ENCODE measurements around the gene CPNE5.
"Not testable (repeated sequence)": the region's sequence is repeated elsewhere in the genome, so short reads cannot be mapped to it uniquely, and the experiment has no call there.

Gene CPNE5

DNA sequence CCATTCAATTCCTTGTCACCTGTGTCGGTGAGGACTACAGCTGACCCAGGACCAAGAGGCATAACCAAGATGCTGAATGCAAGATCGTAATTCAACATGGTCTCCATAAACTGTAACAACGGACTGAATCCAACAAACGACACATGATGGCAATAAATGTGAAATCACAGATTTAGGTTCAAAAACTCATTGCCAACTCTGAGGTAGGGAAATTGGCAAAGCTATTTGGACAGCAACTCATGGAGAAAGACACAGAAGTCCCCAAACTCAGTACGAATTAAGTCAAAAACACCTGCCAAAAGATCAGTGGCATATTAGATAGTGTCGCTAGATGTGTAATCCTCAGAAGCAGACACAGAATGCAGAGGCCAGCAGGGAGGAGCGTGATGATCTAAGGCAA is 25.0 kb downstream of the CPNE5 start:
- DNase-seq (ENCODE audit: low spot score) = no peak

DNA sequence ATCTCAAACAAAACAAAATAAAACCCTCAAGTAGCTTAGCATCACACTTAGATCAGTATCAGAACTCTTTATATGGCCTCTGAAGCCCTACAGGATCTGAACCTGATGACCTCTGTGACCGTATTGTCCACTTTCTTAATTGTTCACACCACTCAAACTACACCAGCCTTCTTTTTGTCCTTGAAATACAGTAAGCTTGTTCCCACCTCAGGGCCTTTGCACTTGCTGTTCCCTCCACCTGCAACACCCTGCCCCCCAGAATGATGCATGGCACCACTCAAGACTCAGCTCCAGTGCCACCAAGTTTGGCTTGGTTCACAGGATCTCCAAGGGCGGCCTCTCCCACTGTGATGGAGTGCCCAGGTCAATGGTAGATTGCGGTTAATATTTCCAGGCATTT is 25.7 kb downstream of the CPNE5 start:
- no peak for DNase-seq (ENCODE audit: low spot score)

DNA sequence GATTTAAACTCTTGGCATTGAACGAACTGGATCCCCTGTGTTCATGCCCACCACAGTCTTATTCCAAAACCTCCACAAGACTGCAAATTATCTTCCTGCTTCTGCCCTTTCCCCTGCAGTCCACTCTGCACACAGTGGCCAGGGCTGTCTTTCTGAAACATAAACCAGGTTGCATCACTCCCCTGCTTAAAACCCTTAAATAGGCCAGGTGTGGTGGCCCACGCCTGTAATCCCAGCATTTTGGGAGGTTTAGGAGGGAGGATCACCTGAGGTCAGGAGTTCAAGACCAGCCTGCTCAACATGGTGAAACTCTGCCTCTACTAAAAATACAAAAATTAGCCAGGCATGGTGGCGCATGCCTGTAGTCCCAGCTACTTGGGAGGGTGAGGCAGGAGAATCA is 26.2 kb downstream of the CPNE5 start:
- DNase-seq (ENCODE audit: low spot score) = not testable (repeated sequence)

DNA sequence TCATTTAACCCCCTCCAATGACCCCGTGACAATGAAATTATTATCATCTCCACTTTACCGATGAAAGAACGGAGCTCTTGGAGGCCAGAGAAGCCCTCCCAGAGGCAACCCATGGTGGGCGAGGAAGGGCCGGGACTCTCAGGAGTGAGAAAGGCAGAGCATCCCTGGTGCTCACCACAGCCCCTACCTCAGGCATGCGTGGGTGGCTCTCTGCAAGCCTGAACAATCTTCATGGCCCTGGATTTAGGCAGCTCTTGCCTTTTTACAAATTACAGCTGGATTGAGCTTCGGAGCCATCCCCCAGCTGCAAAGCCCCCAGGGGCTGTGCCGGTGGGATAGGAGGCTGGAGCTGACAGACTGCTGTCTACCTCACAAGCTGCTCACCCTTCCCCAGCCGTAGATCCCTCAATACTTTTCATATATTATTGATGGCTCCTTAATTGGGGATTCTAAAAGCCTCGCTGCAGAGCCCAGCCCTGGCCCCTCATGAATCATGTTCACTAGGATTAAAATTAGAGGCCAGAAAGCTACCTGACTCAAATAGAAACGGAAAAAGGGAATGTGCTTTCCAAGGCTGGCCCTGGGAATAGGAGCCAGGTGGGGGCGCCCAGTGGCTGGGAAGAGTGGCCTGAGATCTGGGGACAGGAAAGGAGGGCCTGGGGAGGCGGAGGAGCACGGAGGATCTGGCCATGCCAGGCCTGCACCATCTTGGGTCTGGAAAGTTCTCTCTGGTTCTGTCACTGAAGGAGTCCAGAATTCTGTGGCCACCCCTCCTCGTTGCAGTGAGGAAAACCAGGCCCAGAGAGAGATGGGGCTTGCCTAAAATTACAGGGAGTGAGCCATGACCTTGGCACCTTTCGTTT is 29.1 kb downstream of the CPNE5 start:
- DNase-seq (ENCODE audit: low spot score) = no peak

DNA sequence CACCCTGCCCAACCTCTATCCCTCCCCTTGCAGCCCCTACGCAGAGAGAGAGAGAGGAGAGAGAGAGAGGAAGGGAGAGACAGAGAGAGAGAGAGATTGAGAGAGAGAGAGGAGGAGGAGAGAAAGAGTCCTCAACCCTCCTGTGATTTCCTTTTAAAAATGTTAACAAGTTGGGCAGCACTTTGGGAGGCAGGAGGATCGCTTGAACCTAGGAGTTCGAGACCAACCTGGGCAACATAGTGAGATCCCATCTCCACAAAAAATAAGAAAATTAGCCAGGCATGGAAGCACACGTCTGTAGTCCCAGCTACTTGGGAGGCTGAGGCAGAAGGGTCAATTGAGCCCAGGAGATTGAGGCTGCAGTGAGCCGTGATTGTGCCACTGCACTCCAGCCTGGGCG is 30.1 kb downstream of the CPNE5 start:
- no peak for DNase-seq (ENCODE audit: low spot score)

DNA sequence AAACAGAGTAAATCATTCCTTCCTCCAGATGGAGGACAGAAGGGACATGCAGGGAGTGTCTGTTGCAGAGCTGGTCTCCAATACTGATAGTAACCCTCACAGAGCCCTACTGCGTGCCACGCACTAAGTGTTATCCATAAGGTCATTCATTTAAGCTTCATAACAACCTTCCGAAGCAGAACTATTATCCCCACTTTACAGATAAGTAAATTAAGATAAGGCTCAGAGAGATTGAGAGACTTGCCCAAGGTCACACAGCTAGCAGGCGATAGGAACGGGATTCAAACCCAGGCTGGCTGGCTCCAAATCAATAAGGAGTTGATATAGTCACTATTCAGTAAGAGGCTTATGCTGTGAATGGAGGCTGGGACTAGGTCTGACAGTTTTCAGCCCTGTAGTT is 30.6 kb downstream of the CPNE5 start:
- no peak for DNase-seq (ENCODE audit: low spot score)

DNA sequence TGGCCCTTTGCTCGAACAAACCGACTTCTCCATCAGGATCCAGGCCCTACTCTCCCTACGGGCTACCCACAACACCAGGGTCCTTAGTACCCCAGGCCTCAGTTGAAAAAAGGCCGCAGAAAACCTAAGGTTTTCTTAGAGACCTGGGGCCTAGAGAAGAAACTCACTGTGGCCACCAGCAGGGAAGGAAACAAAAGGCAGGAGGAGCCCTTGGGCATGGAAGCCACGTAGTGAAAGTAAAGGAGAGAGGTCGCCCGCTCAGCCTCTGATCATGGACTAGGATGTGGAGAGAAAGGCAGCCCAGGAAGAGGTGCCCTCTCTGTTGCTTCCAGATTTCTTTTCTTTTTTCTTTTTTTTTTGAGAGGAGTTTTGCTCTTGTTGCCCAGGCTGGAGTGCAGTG is 31.5 kb downstream of the CPNE5 start:
- DNase-seq (ENCODE audit: low spot score) = no peak

DNA sequence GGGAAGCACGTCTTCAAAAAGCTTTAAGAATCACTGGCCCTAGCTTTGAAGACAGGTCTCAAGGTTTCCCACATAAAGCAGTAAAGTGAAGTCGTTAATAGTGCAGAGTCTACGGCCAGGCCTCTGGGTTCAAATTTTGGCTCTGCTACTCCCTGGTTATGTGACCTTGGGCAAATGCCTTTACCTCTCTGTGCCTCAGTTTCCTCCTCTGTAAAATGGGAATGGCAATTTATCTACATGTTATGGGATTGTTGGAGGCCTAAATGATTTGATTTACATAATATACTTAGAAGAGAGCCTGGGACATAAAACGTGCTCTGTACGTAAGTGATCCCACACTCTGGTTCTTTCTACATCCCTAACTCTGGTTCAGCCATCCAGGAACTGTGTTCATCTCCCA is 32.1 kb downstream of the CPNE5 start:
- DNase-seq (ENCODE audit: low spot score) = no peak

DNA sequence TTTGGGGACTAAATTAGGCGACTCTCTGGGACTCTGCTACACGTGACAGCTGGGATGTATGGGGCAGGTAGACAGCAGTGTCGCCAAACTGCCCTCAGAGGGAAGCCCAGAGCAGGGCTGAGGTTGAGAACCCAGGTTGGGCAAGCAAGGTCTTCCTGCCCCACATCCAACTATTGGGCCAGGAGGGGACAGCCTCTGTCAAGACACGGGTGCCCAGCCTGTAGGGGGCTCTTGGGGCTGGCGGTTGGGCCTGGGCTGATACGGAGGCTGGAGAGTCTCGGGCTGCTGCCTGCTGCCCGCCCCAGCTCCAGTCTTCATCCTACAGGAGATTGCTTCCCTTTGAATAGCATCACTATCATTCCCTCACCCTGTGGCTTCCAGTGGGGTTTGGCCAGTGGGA is 33.3 kb downstream of the CPNE5 start:
- DNase-seq (ENCODE audit: low spot score) = no peak

DNA sequence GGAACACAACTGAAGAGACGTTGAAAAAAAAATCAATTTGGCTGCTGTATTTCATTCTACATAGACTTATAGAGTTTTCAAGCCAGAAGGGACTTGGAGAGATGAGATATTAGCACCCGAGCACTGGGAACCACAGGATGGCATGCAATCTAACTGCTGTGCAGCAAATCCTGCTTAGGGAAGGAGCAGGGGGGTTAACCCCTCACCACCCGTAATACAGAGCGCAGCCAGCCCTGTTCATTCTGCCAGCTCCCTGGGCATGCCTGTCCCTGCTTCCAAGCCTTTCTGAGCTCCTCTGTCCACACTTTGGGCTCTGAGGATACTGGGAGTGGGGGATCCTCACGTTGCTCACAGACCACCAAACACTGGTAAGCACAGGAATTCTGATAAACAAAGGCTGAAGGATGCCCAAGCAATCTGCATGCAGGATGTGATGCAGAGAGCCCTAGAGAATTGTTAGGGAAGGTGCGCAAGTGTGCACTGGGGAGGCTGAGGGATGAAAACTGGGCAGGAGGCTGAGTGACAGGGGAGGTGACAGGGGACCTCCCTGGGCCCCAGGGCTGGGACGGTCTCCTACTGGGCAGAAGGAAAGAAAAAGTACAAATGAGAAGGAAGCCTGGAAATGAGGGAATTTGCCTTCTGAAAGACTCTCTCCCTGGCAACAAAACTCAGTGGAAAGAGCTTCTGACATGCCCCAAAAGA is 34.0 kb downstream of the CPNE5 start:
- no peak for DNase-seq (ENCODE audit: low spot score)

DNA sequence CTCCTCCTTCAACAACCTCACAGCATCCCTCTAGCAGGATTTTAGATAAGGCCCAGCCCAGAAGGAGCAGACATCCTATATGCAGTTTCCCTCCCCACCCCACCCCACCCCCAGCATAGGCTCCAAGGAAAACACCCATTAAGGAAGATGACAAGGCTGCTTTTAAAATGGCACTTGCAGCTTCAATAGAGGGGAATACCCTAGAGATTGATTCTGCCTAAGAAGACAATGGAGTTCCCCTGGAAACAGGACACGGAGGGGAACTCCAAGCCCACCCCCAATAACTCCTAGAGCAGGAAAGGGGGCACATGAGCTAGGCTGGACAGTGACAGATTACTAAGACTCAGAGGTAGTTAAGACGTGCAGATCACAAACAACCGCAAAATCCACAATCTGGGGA is 34.7 kb downstream of the CPNE5 start:
- DNase-seq (ENCODE audit: low spot score) = no peak

DNA sequence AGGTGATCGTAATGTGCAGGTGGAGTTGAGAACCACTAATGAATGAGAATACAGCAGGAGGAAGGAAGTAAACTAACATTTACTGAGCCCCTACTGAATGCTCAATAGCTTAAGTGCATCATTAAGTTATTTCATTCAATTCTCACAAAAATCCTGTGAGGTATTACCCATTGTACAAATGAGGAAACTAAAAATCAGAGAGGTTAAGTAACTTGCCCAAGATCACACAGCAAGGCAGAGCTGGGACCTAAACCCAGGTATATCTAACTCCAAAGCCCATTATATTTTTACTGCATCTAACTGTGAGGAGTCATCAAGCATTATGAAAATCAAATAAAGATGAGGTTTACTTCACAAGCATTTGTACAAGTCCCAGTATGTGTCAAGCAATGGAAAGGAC is 35.3 kb downstream of the CPNE5 start:
- DNase-seq (ENCODE audit: low spot score) = no peak

DNA sequence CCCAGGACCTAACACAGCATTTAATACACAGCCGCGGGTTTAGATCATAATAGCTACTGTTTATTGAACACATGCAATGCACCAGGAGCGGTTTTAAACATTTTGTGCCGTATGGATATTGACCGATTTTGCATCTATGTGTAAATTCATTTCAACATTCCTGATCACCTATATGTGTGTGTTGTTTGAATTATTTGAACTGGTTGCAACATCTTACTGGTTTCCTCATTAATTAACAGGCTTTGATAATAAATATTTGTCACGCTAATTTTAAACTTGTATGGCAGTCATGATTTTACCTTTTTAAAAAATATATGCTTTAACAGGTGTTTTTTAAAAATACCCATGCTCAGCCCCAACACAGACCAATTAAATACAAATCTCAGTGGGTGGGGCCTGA is 35.8 kb downstream of the CPNE5 start:
- no peak for DNase-seq (ENCODE audit: low spot score)

DNA sequence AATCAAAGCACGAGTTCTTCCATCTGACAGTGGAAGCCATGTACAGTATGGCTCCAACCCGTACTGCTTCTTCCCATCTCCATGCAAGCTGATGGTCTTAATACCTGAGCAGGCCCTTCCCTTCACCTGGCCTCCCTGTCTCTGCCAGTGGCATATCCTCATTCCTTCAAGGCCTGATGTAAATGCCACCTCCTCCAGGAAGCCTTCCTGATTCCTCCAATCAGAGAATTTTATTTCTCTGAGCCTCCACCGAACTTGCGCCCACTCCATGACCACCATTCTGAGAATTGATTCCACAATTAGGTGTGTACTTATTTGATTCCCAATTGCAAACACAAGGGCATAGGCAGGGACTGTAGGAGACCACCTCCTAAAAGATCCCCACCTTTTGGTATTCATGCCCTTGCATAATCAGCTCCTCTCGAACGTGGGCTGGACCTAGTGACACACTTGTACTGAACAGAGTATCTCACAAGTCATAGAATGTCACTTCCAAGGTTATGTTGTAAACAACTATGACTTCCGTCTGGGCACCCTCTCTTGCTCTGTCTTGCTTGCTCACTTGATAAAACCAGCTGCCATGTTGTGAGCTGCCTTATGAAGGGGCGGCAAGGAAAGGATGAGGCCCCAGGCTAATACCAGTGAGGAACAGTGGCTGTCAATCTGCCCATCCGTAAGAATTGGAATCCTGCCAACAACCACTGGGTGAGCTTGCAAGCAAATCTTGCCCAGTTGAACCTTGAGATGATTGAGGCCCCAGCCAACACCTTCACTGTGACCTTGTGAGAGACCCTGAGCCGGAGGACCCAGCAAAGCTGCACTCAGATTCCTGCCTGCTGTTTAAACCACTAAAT is 38.8 kb downstream of the CPNE5 start:
- DNase-seq (ENCODE audit: low spot score) = no peak

DNA sequence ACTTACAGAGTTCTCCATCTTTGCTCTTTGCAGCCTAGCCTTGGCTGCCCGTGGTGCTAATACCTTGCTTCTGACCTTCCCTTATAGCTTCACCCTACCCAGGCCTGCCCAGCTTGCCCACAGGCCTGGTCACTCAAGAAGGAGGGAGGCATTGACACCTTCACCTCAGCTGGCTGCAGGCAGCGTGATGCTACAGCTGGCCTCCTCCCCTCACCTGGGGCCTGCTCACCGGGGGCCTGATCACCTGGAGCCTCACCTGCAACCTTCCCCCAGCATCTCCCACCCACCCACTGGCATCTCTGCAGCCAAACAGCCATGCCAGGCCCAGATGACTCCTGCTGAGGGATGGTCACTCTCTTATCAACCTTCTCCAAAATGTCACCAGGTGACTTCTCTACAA is 40.4 kb downstream of the CPNE5 start:
- no peak for DNase-seq (ENCODE audit: low spot score)

DNA sequence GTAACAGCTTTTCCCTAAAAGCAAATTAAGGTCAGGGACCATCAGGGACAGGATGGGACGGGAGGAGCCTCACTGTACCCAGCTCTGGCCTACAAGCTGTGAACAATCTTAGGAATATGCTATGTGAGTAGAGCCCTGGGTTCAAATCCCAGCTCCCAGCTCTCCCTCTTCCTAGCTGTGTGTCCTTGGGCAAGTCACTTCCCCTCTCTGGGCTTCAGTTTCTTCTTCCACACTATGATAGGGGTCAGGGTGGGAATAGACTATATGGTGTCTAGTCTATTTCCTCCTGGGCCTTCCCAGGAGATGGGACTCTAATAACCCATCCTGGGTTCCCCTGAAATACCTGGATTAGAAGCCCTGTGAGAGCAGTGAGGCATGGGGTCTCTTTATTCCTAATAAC is 41.6 kb downstream of the CPNE5 start:
- no peak for DNase-seq (ENCODE audit: low spot score)

DNA sequence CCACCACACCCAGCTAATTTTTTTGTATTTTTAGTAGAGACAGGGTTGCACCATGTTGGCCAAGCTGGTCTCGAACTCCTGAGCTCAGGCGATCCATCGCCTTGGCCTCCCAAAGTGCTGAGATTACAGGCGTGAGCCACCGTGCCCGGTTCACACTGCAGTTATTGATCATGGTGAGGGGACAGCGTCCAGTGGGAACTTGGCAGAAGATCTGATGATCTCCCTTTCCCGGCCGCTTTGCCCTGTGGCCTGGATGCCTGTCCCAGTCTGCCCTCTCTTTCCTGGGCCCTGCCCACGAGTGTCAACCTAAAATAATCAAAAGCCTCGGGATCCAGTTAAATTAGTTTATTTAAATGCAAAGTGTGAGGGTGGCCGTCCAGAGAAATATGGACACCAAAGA is 42.2 kb downstream of the CPNE5 start:
- no peak for DNase-seq (ENCODE audit: low spot score)

DNA sequence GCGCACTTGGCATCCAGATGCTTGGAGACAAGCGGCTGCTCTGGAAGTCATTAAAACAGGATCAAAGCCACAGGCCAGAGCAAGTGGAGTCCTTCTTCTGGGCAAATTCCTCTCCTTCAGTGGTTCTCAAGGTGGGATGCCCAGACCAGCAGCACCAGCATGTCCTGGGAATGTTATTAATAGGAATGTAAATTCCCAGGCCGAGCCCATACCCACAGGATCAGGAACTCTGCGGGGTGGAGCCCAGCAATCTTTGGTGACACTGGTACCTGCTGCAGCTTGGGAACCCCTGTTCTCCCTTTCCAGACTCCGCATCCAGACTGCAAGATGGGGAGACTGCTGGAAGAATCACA is 44.6 kb downstream of the CPNE5 start:
- no peak for DNase-seq (ENCODE audit: low spot score)

DNA sequence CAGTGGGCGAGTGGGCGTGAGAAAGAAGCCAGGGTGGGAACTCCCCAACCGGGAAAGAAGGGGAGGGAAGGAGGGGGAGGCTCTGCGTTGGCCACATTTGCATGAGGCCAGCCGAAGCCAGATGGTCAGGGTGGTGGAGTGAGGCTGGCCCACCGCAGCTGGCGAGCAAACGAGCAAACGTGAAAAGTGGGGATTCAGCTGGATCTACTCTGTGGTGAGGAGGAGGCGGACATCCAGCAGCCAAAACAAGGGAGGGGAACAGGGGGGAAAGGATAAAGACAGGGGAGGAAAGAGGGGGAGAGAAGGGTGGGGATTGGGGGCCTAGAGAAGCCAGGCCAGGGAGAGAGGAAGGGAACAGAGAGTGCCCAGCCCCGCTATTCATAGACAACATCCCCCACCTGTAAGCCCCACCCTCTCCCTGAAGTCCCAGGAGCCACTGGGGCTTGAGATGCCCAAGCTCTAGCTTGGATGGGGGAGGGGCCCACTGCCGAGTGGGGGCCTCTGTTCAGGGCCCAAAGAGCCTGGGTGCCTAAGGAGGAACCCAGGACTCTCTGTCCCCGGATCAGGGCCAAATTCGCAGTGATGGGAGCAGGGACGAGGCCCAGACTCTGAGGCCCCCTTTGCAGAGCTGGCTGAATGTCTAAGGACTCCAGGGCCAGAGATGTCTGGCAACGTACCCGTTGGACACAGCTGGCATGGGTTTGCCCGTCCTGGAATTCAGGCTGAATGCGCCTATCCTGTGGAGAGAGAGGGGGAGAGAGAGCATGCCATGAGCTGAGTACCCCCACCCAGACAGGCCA is 45.1 kb downstream of the CPNE5 start:
- DNase-seq (ENCODE audit: low spot score) = no peak

DNA sequence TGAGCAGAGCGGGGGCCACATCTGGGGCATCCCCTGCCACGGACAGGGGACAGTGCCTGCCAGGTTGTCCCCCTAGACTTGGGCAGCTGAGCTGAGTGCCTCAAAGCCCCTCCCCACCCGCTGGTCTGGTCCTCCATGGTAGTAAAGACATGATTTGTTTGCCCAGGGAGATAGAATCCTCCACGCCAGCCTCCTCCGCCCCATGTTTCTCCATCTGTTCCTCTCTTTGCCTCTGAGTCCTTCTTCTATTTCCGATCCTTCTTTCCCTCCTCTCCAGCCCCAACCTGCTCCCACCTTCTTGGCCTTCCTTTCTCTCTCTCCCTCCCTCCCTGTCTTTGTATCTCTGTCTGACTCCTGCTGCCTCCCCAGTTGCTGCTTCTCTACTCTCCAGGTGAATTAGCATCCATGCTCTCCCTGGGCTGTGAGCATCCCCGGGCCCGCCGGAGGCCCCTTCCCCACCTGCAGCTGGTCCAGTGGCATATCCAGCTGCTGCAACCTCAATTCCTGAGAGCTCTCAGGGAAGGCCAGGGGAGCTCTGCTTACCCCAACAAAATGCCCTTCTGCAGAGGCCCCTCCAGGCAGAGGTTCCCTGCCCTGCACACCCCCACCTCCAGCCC is 45.8 kb downstream of the CPNE5 start:
- DNase-seq (ENCODE audit: low spot score) = no peak

DNA sequence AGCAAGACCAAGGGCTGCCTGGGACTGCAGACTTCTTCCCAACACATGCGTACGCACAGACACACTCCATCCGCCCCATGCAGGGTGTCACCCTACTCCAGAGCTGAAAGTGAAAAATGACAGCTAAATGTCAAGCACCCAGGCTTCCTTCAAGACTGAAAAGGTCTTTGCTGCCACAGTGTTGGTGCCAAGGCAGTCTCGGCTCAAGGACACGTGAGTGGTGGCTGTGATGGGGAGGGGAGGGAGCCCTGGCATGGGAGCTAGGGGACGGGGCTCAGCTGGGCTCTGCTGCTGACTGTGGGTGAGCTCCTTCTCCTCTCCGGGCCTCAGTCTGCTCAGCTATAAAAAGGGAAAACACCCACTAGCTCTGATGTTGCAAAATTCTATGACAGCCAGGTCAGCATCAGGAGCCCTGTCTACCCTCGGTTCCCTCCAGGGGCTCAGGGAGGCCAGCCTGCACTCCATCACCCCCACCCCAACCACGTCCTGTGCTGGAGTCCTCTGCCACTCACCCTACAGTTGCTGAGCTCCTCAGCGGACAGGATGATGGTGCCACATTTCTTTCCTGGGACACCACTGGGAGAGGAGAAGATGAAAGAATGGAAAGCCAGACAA is 47.6 kb downstream of the CPNE5 start:
- no peak for DNase-seq (ENCODE audit: low spot score)
